DMS 273 (cell line): ENCODE results near the gene NTM.
"Not testable (repeated sequence)": the region's sequence is repeated elsewhere in the genome, so short reads cannot be mapped to it uniquely, and the experiment has no call there.

Source experiments
- DNase-seq: peaks from one replicate; lab custom pipeline; 2025; ENCODE audit not compliant: unreplicated experiment; lab: John Stamatoyannopoulos, UW

Gene NTM

DNA sequence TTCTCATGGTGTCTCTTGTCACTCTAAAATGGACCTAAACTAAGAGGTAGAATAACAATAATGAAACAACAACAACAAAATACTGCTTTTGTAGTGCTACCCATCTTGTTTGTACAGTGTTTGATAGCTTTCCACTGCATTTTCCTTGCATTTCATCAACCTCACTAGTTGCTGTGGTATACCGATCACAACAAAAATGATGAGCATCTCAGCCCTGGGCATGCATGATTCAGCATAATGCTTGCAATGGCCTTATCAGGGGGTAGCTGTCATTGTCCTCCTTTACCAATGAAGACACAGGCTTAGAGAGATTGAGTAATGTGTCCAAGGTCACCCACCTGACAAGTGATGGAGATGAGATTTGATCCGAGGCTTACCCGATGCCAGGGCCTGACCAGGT is 682.5 kb downstream of the NTM start:
- no peak for DNase-seq

DNA sequence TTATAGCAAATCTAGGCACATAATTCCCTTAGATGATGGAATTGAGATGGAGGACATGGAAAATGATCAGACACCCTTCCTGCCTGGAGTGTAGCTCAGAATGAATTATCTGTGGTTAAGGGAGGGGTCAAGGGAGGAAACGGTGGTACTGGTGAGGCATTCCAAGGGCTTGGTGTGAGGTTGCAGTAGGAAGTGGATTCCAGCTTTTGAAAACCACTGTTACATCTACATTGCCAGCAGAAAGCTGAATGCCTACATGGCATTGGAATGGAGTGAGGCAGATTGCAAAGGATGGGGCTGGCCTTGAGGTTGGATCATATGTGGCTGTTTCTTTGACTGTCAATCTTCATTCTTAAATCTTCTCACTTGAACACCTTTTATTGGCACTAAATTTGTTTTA is 684.4 kb downstream of the NTM start:
- DNase-seq = no peak

DNA sequence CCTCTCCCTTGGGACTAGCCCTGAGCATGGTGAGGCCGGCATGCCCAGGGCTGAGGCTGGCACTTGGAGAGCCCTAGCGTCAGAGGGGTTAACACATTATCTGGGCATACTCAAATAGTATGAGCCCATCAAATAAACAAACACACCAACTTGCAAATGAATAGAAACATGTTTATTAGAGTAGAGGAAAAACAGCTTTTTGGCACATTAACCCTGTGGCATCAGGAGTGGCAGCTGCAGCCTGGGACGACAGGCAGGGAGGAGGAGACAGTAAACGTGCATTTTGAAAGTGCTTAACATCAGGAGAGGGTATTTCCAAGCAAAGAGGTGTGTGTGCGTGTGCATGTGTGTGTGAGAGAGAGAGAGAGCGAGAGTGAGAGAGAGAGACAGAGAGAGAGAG is 684.9 kb downstream of the NTM start:
- no peak for DNase-seq

DNA sequence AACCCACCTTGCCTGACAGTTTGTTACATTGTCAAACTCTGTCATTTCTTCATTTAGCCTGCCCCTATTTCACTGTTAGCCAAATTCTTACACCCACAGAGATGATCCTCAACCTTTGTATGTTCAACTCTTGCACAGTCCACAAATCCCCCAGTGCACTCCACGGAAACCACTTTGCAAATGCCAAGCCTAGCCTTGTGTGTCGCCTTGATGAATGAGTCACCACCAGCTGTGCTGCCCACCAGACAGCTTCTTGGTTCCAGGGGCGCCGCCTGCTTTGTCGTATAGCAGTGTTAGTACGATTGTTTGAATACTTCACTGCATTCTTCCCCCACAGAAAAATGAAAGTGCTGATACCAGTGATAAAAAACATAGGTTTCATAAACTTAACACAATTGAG is 686.3 kb downstream of the NTM start:
- DNase-seq = no peak

DNA sequence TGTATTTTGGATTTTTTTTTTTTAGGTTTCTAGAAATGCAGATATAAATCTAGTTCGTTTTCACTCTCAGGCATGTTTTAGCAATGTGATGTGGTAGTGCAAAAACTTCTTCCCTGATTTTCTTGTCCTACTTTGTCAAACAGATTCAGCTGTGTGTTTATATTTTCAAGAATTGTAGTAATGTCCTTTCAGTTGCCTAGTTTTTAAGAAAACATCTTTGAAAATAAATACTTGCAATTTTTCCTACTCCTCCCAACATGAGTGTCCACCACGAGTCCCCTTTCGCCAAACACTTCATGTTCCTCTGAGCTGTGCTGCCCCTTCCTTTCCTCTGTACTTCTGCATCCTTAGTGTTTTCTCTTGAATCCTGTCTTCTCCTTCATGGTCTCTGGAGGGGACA is 686.9 kb downstream of the NTM start:
- no peak for DNase-seq

DNA sequence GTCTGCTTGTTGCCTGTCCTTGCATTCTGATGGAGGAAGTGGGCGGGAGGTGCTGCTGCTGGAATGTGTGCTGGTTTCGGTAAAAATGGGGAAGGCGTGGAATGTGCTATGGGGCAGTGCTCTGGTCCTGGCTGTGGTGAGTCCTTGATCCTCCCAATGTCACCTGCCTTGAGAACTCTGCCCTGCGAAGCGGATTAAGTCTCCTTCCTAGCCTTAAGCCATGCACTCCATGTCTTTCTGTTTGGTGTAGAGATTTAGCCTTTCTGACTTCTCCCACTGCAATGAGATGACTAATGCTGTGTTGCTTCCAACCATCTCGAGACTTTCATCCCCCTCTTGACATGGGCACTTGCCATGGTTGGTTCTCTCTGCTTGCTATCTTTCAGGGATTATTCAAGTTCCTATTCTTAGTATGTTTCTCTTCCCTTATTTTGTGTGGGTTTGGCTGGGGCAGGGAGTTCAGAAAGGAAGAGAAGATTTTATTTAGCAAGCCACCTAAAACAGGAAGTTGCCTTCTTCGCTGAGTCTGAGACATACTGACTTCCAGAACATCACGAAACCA is 687.9 kb downstream of the NTM start:
- DNase-seq = no peak

DNA sequence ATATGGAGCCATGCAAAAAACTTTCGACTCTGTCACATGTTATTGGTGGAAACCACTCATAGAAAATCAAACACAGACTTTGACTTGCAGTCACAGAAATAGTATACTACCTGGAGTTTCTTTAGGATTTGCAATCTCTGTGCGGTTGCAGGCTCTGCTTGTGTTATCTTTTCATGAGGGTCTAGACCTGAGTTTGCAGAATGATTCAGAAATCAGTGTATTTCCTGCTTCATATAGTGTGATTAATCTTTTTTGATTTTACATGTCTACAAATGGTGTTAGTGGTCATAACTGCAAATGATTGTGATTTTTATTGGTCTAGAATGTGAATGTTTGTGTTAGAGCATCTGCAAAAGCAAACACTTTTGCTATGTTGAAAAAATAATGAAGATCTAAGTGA is 690.2 kb downstream of the NTM start:
- no peak for DNase-seq

DNA sequence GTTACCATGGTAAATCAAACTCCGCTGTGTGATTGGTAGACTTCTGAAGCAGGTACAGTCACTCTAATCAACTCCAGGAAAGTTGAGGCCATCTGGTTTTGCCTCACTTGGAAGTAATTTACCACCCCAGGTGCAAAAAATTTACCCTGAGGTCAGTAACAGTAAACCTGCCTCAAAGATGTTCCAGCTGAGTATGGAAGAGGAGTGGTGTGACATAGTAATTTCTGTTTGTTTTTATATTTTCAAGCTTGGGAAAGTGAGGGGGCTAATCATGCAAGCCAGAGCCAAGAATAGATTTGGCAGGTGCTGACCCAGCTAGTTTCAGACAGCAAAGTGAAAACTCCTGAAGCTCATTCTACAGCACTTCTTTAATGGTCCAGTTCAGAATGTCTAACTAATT is 691.6 kb downstream of the NTM start:
- DNase-seq = no peak

DNA sequence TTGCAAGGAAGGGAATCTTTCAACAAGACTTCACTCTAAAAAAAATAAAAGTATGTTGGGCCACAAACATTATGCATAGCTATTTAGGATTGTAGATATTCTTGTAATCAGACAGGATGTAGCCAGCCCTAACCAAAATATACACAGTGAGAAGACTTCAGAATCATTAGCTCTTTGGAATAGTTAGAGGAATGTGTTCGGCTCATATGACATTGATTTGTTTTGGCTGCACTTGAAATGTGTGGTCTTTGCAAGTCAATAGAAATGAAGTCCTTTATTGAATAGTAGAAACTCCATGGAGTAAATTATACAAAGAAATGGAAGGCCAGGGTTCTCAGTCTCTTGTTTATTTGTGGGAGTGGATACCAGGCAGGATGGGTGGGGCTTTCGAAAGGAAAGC is 692.1 kb downstream of the NTM start:
- DNase-seq = no peak

DNA sequence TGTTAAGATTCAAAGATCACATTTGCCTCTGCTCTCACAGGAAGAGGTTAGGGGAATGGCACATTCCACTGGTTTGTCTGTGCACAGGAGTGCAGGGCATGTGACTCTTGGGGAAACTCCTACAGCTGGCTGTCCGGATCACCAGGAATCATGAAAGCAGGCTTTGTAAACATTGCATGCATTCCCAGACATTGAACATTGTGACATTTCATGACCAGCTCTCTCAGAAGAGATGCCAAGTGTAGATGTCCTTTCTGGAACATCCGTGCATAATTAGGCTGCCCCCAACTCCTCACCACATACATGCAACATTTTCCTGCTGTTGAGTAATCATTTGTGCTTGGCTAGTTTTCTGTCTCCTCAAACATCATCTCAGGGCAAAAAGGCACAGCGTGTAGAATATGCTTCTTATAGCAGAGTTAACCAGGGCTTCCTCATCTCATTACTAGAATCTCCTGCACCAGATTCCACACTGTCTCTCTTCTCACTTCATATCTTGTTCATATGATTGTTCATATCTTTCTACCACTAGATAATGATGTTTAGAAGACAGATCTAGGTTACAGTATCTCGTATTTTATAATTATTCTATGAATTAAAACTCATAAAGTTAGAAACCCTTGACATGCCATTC is 694.7 kb downstream of the NTM start:
- no peak for DNase-seq

DNA sequence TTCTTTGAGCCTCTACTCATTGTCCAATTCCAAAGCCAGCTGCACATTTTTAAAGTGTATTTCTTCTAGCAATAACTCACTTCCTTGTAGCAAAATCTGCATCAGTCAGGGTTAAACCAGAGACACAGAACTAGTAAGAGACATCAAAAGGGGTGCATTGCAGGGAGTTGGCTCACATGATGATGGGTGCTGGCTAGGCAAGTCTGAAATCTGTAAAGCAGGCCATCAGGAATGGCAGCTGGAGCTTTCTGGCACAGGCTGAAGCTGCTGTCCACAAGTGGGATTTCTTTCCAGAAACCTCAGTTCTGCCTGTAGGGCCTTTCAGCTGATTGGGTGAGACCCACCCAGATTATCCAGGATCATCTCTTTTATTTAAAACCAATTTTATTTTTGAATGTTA is 698.1 kb downstream of the NTM start:
- DNase-seq = no peak

DNA sequence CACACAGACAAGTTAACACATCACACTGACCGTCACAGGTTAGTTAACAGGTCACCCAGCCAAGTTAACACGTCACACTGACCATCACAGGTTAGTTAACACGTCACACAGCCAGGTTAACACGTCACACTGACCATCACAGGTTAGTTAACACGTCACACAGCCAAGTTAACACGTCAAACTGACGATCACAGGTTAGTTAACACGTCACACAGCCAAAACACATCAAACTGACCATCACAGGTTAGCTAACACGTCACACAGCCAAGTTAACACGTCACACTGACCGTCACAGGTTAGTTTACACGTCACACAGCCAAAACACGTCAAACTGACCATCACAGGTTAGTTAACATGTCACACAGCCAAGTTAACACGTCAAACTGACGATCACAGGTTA is 699.2 kb downstream of the NTM start:
- DNase-seq = not testable (repeated sequence)

DNA sequence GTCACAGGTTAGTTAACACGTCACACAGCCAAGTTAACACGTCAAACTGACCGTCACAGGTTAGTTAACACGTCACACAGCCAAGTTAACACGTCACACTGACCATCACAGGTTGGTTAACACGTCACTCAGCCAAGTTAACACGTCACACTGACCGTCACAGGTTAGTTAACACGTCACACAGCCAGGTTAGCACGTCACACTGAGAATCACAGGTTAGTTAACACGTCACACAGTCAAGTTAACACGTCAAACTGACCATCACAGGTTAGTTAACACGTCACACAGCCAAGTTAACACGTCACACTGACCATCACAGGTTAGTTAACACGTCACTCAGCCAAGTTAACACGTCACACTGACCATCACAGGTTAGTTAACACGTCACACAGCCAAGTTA is 700.5 kb downstream of the NTM start:
- DNase-seq = not testable (repeated sequence)

DNA sequence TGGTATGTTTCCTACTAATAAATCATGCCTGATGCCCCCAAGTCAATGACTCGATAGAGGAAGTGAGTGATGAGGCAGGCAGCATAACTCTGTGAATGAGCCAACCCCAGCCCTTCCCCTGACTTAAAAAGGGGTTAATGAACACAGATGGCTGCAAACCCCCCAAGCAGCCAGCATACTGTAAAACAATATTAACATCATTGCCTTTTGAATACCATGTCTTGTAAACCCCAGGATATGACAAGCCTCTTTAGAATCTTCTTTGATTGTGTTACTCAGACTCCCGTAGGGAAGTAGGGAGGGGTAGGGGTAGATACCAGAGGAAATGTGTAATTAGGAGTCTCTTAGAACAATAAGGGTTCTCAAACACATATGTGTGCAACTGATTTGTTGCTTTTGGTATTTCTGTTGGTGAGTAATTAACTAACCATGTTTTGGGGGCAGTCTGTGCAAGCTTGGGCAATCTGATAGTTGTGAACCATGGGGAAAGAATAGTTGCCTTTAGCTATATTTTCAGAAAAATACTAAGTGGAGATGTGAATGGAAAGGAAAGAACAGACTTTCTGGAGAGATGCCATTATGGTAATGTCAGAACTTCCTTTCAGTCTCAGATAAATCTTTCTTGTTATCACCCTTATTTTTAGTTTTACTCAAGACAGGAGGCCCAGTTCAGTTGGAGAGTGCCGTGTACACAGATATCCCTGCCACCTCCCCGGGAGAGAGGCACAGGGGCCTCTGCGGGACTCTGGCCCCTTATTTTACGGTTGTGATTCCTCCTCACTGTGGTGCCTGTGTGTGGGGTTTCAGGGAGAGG is 701.8 kb downstream of the NTM start:
- no peak for DNase-seq

DNA sequence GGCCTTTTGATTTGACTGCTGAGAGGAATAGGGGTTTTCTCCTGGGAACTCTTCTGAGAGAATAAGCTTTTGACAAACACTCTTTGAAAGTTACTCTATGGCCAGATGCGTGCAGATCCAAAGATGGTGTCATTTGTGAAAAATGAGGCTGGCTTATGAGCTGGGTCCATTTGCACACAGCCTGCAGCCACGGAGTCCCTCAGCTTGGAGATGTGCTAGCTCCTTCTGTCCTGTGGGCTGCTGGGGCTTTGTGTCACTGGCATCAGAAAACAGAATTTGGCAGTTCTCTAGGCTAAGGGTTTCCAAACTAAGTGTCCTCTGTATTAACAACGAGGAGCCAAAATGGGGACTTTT is 702.4 kb downstream of the NTM start:
- DNase-seq = no peak

DNA sequence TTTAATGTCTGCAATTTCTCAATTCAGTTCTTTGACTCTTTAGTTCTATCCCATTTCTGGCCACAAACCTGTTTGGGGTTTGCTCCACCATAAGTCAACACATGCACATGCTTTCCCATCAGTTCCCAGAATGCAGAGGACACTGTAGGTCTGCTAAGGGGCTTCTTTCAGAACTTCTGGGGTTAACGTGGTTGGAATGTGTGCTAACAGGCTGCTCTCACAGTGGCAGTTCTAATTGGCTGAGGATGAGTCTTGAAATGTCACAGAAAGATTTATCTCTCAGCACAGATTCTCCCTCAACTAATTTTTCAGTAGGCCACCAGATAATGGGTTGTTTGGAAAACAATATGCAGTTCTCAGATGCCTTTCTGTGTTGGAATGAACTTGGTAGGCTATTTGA is 703.4 kb downstream of the NTM start:
- no peak for DNase-seq

DNA sequence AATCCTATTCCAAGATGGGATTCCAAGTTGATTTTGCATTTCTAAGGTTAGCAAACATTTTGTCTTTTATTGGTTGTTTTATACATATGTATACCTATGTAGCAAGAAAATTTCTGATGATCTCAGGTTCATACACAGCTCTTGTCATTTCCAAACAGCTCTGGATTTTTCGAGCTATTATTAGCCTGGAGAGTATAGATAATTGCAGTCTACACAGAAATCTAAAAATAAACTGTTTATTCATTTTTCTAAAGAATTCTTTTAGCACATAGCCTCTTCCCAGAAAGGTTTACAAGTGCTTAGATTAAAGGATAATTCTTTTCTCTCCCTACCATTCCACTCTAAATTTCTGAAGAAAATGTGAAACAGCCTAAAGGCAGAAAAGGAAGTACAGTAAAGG is 705.0 kb downstream of the NTM start:
- DNase-seq = no peak

DNA sequence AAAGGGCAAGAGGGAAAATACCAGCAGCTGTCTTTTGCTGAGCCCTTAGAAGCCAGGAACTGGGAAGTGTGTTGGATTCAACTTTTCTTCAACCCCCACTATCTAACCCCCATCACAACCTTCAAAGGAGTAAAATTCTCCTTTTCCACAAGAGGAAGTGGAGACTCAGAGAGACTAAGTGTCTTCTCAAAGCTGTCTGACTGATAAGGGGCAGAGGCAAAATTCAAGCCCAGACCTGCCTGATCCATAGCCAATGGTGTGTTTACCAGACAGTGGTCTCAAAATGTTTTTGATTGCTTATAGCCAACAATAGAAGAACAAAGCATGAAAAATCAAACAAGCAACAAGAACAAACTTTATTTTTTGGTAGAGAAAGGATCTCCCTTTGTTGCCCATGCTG is 707.0 kb downstream of the NTM start:
- no peak for DNase-seq

DNA sequence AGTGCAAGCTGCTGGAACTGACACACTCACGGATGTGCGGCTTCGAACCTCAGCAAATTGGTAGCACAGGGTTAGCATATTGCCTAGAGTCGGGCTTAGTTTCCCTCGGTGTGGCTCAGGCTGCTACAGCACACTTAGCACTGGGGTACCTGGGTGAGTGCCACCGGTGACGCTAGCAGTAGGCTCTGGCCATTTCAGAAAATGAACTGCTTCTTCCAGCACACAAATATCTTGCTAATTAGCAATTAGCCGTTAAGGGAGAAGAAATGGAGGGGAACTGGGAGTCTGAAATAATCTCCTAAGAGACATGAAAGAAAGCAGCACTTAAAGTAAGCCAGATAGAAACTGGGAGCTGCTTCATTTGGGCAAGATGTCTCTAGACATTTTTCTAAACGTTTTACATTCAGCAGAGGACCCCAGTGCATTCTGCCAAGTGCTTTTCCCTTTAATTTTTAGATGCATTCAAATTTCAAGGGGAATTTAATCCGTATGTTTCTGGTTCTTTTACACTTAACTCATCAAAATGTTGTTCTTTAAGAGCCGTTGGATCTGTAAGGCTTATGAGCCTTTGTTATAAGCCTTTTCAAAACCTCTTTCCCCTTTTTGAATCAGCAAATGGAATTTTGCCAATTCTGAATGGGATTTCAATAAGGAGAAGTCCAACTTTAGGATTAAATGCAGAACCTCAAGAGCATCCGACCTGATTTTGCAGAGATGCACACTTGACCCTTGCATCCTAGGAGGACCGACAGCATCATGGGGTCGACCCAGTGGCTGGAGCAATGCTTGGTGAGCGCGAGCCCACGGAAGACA is 708.1 kb downstream of the NTM start:
- DNase-seq = no peak

DNA sequence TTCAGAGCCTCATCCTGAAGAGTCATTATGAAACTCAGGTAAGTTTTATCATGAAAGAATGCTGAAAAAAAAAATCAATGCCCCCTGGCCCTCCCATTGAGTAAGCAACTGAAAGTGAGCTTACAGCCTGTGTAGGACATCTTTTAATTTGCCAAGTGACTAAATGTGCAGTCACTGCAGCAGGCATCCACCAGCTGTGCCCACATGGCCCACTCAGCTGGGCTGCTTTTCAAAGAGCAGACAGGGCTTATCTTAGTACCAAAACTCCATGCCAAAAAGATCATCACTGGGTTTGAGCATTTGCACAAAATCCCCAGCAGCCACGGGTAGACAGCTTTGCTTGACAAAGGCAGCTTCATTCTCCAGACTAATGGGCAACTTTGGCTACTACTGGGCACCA is 709.7 kb downstream of the NTM start:
- DNase-seq = no peak

DNA sequence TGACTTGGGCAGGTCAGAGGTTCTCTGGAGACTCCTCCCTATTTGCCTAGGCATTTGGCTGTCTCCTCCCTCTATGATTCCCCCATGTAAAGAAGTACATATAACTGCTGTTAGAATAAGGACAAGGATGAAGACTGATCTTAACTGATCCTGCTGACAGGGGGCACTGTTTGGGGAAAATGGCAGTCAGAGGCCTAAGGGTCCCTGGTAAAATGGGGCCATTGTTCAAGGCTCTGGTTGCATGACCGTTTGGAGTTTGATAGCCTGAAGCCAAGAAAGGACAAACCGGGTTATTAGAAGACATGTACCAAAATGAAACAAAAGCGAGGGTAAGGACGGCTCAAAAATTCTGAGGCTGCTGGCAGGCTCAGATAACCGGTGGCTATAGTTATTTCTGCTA is 712.2 kb downstream of the NTM start:
- no peak for DNase-seq

DNA sequence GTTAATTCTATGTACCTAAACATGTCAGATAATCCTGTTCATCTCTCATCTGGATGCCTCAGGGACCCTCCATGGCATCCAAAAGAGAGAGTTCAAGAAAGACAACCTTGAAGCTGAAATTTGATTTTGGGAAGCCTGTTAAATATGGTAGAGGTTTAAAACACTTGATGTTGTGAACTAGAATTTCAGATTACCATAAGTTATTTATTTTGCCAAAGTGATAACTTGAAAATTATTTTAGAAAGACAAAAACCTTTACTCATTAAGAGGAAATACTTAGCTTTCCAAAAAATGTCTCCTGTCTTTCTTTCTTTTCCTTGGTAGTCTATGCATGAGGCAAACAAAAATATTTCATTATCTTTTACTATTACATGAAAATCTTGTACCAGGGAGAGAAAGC is 714.0 kb downstream of the NTM start:
- no peak for DNase-seq
